ENCODE data around the gene STYX.
A peak's percentile ranks its signal among the peaks of the same experiment; 100 is the strongest.

STYX gene

DNA sequence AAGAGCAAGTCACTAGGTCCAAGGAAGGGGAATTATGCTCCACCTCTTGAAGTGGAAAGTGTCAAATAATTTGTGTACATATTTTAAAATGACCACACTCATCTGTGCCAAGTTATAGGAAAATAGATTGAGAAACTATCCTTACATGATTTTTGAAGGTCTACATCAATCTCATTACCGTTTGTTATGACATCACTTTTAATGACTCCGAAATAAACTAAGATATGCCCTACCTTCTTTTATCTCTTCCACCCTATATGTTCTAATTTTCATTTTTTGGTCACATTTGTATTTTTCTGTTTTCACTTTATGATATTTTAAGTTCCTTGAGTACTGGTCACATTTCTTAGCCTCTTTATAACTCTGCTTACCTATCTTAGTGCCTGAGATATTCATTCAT is 26.3 kb upstream of the STYX start:
- TF ChIP-seq, protein P1, sequence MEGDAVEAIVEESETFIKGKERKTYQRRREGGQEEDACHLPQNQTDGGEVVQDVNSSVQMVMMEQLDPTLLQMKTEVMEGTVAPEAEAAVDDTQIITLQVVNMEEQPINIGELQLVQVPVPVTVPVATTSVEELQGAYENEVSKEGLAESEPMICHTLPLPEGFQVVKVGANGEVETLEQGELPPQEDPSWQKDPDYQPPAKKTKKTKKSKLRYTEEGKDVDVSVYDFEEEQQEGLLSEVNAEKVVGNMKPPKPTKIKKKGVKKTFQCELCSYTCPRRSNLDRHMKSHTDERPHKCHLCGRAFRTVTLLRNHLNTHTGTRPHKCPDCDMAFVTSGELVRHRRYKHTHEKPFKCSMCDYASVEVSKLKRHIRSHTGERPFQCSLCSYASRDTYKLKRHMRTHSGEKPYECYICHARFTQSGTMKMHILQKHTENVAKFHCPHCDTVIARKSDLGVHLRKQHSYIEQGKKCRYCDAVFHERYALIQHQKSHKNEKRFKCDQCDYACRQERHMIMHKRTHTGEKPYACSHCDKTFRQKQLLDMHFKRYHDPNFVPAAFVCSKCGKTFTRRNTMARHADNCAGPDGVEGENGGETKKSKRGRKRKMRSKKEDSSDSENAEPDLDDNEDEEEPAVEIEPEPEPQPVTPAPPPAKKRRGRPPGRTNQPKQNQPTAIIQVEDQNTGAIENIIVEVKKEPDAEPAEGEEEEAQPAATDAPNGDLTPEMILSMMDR (IDR thresholded peaks at IDR 0.05; ENCODE audit: low read depth, low read length, missing control alignments), result no peak
- DNase-seq (ENCODE audit: low read depth), result no peak
- no peak overlapping the region for H3K4me3 ChIP-seq (ENCODE audit: low read depth, low read length)

DNA sequence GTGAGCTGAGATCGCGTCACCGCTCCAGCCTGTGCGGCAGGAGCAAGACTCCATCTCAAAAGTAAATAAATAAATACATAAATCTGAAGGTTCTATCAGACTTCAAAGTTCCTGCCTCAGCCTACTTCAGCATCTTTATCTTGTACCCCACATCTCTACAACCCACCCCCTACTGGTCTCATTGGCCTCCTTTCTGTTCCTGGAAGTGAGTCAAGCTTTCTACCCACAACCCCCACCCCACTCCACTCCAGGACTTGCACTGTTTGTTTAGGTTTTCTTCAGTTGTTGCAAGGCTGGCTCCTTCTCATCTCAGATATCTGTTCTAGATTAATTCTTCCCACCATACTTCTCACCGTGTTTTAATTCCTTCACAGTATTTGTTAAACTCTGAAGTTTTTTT is 23.7 kb upstream of the STYX start:
- TF ChIP-seq, protein P1 (IDR thresholded peaks at IDR 0.05; ENCODE audit: low read depth, low read length, missing control alignments), result no peak
- H3K4me3 ChIP-seq (ENCODE audit: low read depth, low read length), result peak overlapping the region; percentile 69; the same call in 1 of the 2 replicates
- no peak for DNase-seq (ENCODE audit: low read depth)

DNA sequence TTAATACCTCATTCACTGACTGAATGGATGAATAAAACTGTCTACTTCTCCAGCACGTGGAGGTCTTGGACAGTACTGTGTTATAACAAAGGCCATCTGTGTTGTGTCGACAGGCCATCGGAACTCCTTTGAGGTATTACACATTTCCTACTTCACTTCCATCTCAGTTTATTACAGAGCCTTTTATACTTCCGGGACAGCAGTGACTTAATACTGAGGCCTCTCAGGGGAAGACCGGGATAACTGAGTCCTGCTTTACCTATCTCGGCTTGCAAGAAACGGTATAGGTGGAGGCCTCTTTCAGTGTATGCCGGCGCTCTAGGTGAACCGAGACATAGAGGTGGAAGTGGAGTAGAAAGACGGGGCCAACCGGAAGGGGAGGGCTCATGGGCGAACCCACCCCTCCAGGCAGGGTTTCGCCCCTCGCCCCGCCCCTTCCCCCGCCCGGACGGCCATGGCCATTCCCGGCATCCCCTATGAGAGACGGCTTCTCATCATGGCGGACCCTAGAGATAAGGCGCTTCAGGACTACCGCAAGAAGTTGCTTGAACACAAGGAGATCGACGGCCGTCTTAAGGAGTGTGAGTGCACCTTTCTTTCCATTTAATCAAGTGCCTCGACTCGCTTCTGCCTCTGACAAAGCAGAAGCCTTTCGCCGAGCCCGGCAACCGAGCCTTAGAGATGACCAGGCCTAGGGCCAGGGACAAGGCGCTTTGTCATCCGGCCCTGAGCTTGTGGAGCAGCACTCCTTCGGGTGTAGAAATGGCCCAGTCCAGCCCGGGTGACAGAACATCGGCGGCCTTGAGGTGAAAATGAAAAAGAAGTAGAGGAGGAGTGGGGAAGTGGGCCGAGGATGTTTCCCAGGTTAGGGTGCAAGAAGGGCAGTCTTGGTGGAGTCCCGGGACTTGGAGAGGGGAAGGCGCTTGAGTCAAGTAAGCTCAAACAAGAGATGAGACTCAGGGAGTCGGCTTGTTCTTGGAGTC is 23.0 kb upstream of the STYX start, which contains the start of gene PSMC6:
Gene PSMC6 (plus strand): TSS at position 477 of the 983 bp plus-strand sequence. CDS start 20 bp downstream, at position 497.
- peak; percentile 71 for DNase-seq (ENCODE audit: low read depth)
- TF ChIP-seq, protein P1 (IDR thresholded peaks at IDR 0.05; ENCODE audit: low read depth, low read length, missing control alignments), result no peak
- peak within 1 kb of the TSS; percentile 69 for H3K4me3 ChIP-seq (ENCODE audit: low read depth, low read length)

DNA sequence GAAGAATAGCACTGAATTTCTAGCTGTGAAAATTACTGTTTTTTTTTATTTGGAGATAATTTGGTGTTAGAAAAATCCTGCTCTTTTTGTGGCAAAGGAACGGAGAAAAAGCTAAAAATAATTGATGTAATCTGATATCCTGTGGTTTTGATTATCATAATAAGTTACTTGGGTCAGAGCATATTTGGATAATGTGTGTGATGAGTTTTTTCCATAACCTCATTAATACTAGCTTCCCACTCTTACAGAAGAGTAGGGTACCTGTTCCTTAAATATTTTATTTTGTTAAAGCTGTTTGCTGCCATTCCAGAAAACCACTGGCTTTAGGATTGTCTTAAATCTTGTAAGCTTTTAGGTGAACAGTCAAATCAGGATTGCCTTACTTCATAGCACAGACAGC is 18.3 kb upstream of the STYX start:
- no peak overlapping the region for H3K4me3 ChIP-seq (ENCODE audit: low read depth, low read length)
- no peak for DNase-seq (ENCODE audit: low read depth)
- TF ChIP-seq, protein P1 (IDR thresholded peaks at IDR 0.05; ENCODE audit: low read depth, low read length, missing control alignments), result no peak

DNA sequence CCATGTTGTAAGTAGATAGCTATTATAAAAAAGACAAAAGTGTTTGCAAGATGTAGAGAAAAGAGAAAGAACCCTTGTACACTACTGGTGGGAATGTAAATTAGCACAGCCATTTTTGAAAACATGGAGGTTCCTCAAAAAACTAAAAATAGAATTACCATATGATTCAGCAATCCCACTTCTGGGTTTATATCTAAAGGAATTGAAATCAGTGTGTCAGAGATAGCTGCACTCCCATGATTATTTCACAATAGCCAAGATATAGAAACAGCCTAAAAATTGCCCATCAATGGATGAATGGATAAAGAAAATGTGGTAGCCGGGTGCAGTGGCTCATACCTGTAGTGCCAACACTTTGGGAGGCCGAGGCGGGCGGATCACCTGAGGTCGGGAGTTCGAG is 13.8 kb upstream of the STYX start:
- no peak overlapping the region for H3K4me3 ChIP-seq (ENCODE audit: low read depth, low read length)
- TF ChIP-seq, protein P1 (IDR thresholded peaks at IDR 0.05; ENCODE audit: low read depth, low read length, missing control alignments), result no peak
- no peak for DNase-seq (ENCODE audit: low read depth)

DNA sequence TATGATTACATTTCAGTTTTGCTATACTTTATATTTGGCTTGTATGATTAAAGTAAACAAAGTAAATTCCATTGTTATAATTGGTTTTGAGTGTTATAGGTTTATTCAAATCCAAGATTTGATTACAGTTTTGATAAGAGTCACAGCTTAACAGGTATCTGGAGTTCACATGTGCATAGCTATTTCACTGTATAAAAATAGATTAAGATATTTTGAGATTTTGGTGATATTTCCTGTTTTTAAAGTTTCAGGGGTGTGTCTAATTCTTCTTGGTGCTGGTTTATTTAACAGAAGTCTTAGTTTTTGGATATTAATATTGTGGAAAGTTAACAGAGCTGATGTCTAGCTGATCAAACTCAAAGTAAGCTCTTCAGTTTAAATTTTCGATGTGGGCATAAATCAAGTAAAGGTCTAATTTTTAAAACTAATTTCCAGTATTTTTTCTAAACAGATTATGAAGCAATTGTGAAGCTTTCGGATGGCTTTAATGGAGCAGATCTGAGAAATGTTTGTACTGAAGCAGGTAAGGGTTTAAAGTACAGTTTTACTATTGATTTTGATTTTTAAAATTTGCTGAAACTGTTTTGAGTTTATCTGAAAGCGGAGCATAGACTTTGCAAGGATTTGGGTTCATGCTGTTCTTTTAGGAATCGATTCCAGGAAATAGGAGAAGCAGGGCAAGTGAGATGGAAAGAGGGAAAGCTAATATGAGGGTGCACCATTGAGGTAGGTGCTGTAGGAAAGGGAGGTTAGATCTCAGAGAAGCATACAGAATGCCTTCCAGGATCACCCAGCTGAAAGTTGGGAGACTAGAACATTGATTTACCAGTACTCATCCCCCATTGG is 6.2 kb upstream of the STYX start:
- H3K4me3 ChIP-seq (ENCODE audit: low read depth, low read length), result no peak overlapping the region; the same call in 1 of the 2 replicates
- no peak for DNase-seq (ENCODE audit: low read depth)
- TF ChIP-seq, protein P1 (IDR thresholded peaks at IDR 0.05; ENCODE audit: low read depth, low read length, missing control alignments), result no peak

Measured in GM12864 (cell line).